GF-D8 (cell line): ENCODE results near the gene PANK1.

Experiments
- DNase-seq: peaks from one replicate; lab custom pipeline; 2025; lab: John Stamatoyannopoulos, UW

Gene PANK1

DNA sequence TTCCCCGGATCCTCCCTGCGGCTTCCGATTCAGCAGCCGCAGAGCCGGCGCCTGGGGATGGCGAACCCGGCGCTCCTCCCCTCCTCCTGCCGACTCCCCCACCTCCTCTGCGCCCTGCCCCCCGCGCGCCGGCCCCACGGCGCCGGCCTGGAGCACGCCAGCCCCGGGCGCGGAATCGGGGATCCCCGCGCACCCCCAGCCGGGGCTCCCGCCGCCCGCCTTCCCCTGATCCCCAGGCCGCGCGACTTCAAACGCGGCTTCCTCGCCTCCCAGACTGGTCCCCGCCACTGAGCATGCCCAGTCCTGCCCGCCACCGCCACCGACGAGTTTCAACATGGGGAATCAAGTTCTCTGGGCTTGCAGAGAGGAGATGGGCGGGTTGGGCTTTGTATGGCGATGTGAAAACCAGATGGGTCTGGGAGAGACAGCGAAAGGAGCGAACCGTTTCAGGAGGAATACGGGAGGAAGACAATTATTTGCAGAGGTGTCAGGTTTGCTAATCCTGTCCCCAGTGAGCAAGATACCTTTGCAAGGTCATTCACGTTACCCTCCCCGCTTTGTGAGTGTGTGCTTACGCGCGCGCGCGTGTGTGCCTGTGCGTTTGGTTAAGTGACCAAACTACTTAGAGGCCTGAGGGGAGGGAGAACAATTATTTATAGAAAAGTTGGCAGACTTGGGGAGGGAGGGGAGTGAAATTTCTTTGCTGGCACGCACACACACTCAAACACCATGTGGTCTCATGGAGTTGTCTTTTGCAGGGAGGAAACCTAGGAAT is at the start of gene PANK1:
Gene PANK1, minus strand, starts transcription at position 276 of the 775 bp plus-strand sequence. CDS start 351 bp downstream, outside the sequence.
- DNase-seq, result peak; percentile 63

DNA sequence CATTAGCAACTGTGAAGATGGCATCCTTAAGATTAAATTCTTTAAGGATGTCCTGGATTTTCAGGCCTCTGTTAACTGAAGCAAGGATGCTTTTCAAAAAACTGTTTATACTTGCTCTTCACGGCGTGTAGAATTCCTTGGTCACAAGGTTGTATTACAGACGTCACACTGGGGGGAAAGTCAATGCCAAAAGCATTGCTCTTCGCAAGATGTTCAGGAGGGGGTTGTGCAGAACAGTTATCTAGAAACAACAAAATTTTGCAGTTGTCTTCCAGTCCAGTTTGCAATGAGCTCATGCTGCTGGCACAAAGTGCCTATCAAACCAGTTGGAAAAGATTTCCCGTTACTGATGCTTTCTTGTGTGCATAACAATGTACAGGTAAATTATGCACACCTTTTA is 48.1 kb upstream of the PANK1 start:
- DNase-seq, result no peak

DNA sequence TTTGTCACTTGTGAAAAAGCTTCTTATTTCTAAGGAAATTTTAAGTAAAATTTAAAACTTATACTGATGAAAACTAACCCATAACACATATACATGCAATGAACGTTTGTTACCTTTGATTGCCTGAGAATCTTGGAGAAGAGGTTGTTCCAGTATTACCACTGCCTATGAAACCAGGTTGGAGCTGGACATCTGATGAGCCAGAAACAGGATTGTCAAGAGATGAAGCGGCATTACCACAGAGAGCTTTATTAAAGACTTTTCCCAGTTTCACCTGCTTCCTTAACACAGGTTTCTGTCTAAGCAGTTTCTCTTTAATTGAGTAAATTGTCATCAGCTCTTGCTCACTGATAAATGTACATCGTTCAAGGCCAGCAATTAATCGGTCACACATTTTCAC is 47.4 kb upstream of the PANK1 start:
- DNase-seq, result no peak

DNA sequence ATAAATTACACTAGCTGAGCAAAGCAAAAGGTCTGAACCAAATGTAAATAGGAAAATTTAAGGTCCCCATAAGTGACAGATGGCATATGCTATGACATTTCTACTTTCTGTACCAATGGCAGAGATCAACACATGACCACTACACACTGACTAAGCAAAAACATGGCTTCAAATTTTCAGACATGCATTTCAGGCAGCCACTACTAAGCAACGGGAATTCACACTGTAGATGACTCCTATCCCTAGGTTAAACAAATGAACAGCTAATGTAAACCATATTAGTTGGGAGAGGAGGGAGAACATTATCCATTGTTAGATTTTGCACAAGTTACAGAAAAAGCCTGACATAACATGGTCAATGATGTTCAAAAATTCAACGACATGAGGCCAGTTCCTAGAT is 45.0 kb upstream of the PANK1 start:
- DNase-seq, result no peak

DNA sequence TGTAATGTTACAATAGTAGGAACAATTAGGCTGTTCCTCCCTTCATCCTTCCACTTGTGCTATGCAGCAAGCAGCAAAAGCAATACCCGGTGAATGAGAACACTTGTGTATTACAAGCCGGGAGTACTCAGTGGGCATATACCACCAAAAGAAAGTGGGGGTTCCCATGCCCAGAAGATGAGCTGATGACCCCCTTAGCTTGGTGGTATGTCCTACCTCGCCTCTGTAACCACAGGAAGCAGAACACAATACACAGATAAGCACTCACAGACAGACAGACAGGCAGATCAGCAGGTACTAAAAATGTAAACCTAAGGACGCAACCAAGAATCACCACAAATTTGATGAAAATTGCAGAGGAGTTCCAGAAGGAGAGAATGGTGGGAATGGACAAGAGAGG is 40.9 kb upstream of the PANK1 start:
- DNase-seq, result no peak

DNA sequence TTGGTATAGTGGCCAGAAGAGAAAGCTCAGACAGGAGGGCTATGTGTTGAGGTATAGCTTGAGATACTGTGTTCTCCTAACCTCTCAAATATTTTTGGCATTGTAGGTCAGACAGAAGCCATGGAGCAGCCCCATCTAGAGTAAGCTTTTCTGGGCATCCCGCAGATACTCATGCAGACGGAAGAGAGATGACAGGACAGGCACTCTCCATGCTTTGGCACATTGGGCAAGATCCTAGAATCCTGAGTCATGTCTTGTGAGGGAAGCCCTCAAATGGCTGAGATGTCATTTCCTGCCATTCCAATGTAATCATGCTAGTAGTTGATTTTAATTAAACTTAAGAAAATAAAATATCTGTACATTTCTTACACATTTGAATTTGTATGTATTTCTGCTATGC is 39.6 kb upstream of the PANK1 start:
- DNase-seq, result no peak

DNA sequence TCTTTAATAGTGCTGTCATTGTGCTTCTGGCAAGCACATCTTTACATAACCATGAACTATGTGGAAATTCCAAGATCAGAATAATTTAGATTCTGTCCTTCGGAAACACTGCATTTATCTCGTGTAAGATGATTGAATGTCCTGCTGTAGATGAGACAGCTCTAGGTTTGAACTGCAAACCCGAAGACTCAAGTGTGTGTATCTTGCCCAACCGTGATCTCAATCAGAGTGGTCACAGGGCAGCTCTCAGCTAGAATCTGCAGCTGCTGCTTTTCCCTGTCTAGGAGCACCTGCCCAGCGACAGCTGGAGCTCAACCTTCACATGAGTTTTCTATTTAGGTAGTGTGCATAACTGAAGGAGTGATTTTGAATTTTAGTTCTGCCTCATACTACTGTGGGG is 38.8 kb upstream of the PANK1 start:
- DNase-seq, result no peak

DNA sequence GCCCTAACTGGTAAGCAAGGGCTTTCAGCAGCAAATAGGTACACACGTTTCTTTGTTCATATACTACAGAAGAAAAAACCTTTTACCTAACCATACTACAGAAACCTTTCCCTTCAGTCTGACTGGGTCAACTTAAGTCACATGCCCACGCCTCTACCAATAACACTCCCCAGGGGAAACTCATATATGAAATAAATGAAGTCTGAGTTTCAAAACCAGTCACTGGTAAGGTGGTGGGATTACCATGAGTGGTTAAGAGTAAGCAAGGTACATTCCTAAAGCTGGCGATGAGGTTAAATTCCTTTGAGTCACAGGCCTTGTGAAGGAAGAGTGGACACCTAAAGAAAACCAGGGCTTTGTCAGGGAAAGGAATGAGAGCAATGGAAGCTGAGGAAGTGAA is 34.9 kb upstream of the PANK1 start:
- no peak for DNase-seq

DNA sequence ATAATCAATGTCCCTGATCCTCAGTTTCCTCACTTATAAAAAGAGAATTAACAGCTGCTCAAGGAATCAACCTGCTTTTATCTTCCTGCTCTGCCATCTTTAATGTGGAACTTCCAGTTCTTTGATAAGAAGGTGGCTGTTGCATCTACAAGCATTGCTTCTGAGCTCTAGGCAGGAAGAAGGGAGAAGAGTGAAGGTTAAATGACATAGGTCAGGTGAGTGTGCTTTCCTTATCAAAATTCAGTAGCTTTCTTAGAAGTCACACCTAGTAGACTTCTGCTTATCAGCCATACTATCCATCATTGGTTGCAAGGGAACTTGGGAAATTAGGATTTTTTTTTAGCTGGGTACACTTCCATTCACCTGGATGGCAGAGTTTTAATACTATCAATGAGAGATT is 32.3 kb upstream of the PANK1 start:
- no peak for DNase-seq

DNA sequence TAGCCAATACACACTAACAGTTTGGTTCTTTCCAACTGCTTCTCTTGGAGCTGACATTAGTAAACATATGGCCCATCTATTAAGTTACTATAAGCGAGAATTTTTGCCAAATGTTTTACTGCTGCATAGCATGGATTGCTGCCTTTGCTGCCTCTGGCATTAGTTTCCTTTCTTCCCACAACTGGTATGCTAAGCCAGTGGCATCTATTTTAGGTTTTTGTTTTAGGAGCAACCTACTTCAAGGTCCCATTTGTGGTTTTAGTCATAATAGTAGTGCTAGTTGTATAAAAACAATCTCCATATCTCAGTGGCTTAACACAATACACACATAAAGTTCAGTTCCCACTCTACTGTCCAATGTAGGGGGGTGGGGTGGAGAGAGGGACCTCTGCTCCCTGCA is 25.9 kb upstream of the PANK1 start:
- no peak for DNase-seq

DNA sequence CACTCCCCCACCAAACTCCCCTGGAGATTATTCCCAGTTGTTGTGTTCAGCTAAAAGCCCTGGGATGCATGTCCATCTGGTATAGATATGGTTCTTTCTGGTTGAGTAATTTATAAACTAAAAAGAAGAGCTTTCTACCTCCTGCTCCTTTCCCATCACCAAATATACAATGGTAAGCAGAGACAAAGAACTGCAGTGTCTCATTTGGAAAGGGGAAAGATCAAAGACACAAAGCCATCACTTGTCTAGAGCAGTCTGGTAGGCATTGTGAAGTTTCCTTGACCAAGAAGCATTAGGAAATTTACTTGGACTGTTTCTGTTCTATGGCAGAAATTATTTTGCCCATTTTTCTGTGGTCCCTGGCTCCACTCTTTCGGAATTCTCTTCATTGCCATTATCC is 24.9 kb upstream of the PANK1 start:
- DNase-seq, result no peak

DNA sequence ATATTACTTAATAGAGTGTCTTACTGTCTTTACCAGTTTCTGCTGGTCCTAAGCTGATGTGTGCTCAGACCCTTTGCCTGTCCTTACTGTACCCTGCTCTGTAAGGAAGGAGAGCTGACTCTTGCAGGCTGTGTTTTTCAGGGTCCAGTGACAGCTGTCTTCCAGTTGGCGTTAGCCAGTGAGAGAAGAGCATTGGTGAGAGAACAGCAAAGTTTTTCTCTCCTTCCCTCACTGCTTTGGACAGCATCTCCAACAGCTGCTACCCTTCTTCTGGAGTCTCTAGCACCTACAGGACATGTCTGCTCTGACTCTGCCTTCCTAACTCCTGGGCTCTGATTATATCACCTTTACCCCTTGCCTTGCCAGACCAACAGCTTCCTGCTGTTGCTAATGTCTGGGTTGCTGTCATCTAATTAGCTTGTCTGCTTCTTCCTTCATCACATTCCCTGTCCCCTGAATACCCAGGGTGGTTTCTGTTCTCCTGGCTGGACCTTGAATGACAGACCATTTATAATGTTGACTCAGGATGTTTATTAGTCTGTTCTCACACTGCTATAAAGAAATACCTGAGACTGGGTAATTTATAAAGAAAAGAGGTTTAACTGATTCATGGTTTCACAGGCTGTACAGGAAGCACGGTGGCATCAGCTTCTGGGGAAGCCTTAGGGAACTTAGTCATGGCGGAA is 23.5 kb upstream of the PANK1 start:
- DNase-seq, result no peak

DNA sequence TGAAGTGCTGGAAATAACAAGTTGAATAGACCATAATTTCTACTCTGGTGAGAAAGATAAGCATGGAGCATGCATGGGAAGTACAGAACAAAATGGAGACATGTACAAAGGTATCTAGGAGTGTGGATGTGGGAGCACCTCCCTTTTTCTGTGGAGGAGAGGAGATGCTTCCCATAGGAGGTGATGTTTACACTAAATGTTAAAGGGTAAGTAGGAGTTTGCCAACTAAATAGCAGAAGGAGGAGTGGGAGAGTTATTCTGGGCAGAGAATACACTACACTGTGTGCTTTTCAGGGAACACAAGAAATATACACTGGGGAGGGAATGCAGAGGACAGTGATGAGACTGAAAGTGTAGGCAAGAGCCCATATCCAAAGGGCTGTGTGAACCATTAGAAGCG is 21.1 kb upstream of the PANK1 start:
- DNase-seq, result no peak

DNA sequence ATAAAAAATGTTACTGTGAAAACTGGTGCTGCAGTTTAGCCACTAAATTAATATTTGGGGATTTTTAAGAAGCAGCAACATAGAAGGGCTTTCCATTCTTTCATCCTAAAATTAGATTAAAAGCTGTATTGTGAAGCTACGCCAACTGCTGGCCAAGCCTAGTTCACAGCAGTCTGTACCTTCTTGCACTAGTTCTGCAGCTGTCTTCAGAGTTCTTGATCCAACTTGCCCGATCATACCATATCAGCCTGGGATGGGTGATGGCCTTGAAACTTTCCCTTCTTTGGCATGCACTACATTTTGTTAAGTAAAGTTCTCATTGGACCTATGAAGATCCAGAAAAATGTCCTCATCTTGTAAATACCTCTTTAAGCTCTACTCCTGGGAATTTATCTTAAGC is 20.3 kb upstream of the PANK1 start:
- no peak for DNase-seq

DNA sequence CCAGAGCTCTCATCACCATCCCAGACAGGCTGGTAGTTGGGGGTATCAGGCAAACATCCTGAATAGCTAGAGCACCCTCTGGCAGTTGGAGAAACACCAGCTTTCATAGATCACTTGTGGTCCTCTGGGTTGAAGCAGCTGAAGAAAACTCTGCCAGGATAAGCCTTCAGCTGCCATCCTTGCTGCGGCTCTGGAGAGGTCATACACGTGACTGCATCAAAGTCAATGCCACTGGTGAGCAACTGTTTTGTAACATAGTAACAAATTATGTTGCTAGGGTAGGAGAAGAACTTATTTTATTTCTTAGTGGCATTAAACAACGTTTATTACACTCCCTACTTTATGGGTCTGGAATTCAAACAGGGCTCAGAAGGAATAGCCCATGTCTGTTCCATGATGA is 19.2 kb upstream of the PANK1 start:
- no peak for DNase-seq

DNA sequence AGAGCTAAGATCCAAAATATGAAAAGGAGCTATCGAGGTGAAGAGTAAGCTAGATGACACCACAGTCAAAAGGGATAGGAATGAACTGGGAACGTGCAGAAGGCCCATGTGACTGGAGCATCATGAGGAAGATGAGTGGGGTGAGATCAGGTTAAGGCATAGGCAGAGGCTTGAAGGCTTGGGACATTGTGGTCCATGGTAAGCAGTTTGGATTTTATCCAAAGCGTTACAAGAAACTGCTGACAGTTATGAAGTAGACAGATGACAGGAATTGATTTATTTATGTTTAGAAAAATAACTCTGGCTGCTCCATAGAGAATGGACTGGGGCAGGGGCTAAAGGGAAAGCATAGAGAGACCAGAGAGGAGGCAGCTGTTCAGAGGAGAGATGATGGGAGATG is 18.1 kb upstream of the PANK1 start:
- no peak for DNase-seq

DNA sequence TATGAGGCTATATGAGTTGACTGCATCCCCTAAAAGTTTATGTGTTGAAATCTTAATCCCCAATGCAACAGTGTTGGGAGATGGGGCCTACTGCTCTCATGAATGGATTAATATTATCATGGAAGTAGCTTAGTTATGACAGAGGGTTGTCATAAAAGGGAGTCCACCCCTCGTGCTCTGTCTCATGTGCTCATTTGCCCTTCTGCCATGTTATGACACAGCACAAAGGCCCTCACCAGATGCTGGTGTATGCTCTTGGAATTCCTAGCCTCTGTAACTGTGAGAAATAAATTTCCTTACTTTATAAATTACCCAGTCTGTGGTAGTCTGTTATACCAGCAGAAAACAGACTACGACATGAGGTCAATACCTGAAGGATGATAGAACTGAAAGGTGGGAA is 17.6 kb upstream of the PANK1 start:
- no peak for DNase-seq

DNA sequence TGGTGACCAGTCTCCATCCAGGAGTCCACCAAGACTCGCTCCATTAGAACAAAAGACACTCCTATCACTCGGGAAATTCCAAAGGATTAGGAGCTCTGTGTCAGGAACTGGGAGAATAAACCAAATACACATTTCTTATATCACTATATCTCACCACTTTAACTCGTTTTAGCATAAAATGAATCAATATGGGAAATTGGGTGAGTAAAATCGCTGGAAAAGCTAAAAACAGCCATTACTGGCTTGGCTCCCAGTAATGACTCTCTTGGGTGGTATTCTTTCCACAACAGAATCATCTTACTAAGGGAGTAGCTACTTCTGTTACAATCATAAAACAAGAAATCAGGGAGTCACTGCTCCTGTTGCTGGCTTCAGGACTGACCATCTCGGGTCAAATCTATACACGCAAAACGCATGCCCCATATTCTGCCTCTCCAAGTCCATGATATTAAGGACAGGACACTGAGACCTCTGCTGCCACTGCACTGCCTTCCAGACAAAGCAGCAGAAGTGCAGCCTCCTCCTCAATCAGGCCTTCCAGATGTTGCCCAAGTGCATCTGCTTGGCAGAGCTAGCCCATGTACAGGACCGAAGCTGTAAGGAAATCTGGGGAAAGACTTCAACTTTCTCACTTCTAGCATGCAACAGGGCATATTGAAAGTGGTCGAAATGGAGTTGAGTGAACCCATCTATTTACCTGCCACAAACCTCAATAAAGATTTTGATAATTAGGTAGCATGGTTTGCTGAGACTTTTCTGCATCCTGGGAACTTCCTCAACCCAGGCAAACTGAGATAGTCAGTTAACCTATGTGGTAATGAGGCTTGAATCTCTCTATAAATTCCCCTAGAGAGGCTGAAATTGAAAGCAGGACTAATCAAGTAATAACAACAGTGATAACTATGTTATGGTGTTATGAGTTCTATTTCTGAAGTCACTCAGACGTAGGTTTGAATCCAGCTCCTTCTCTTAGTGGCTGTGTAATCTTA is 14.4 kb upstream of the PANK1 start:
- DNase-seq, result no peak

DNA sequence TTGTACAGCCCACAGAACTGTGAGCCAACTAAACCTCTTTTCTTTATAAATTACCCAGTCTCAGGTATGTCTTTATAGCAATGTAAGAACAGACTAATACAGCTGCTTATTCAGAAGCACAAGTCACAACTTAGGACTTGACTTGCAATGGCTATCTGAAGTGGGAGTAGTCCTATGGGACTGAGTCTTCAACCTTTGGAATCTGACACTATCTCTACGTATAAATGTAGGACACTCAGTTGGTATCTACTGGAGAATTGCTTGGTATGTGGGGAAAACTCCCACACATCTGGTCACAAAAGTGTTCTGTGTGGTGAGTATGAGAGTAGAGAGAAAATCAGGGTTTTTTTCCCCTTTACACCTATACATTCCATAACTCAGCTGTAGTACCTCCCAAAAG is 12.3 kb upstream of the PANK1 start:
- DNase-seq, result no peak

DNA sequence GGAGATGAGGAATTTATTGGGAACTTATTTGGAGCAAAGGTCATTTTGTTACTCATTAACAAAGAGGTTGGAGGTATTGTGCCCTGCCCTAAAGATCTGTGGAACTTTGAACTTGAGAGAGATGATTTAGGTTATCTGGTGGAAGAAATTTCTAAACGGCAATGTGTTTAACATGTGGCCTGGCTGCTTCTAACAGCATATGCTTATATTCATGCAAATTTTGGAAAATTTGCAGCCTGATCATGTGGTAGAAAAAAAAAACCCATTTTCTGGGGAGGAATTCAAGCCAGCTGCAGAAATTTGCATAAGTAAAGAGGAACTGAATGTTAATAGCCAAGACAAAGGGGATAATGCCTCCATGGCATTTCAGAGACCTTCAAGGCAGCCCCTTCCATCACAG is 10.7 kb upstream of the PANK1 start:
- no peak for DNase-seq

DNA sequence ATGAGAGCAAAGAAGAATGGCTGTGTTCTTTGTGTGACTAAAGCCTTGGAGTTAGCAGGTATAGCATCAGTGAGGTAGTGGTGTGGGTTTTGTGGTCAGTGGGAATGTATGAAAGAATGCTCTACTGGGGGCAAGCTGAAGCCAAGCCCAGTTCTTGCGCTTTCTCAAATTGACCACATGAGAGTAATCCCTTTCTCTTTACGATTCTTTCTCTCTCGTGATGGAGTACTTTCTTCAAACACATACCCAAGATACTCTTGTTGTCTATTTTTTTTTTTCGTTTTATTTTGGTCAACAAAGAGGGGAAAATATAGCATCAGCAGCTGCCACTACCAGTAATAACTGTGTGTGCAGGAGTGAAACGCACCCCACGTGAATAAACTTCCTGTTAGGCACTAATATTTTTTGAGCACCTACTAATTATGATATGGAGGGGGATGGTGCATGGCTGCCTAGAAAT is 8.4 kb upstream of the PANK1 start:
- no peak for DNase-seq

DNA sequence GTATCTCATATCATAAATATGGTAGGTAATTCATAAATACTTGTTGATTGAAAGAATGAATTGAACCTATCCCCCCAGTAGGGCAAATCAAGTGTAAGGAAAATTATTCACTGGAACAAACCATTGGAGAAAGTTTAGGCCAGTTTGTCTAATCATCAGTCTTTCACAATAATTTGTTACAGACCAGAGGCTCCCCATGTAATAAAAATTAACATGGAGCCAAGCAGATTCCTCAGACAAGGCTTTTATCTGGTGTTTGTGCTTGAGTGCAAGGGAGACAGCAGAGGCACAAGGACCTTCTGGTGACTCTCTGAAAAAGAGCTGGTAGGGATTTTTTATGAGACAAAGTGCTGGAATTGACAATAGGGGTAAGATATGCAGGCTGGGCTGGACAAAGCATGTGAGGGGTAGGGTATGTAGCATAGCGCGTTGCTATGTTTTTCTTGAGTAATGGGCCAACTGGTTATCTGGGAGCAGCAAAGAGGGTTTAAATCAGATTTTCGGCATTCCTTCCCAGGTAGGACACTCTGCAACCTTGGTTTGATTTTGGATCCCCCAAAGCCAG is 7.8 kb upstream of the PANK1 start:
- no peak for DNase-seq
